IPS DF 4.7 (cell line): ENCODE measurements around the gene LYPD6B.

ENCODE experiments used
- DNase-seq: peaks from one replicate; pipeline ENCODE4 v3.0.0-alpha.2; 2013; ENCODE audit warnings: low spot score; ENCODE audit errors: extremely low read depth

Gene LYPD6B

GRCh38 chr2:149261692-149262091 is 223.2 kb downstream of the LYPD6B start:
- no peak for DNase-seq
